Dermis microvascular lymphatic vessel endothelial cell (primary cell): ENCODE results near the gene BOC. TPM values are rescaled to one million over a fixed set of nuclear protein-coding genes. Genes with fewer than 3 reads are reported as not detected.

Source experiments
- DNase-seq, 2 donors: peaks; one replicate each; pipeline versions ENCODE4 v3.0.0 to v3.0.0-alpha.2; 2010; ENCODE audit warnings: low read depth in 2 of 2
- total RNA-seq: library from RNA; depleted of rRNA; stranded (reverse); fragments of >200 nt; gene quantifications from 2 replicates; pipeline ENCODE4 v1.2.1, GENCODE V29; 2014

BOC gene
- total RNA-seq, 1 donor from 2014 or later, result not detected

DNA sequence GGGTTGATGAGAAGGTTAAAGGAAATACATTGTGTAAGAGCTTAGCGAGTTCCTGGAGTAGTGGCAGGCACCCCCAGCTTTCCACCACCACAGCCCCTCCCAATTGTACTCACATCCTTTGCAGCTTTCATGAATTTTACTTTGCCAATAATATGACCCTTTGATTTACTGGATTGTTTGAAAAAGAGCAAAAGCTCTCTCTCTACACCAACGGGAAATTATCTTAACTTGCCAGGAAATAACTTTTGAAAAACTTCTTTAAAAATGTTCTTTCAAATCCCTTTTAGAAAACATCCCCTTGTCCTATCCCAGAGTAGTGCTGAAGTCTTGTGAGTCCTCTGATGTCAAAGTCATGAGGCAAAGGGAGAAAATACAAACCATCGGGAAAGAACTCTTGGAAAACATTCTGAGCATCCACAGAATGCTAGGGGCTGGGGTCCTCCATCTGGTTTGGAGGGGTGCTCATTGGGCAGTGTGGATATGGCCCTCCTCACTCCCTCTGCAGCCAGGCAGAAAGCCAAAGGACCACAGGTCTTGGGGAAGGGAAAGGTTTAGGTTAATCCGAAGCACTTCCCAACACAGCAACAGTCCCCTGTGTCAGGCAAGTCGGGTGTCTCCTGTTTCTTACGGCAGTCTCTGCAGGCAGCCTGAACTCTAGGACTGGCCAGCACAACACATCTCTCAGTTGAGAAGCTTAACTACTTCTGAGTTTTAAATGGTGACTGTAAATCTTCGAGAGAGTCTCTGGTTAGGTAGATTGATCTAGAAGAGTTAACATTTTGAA, 36.5 kb downstream of the BOC start:
- no peak for DNase-seq

DNA sequence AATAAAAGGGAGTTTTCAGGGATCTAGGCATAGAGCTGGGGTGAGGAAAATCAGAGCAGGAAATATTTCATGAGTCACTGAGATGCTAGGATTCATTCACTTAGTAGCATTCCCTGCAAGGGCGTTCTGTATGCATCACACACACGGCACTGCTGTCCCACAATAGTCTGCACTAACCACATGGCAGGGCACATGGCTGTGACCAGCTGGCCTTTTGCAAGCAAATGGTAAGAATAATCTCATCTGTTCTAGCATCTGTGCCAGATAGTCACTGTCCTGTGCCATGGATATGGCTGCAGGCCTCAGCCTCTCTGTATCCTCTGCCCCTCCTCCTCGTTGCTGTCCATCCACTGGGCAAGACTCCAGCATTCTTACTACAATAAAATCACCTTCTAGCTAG, 37.8 kb downstream of the BOC start:
- no peak for DNase-seq

- DNase-seq, result no peak
Observed at GRCh38 chr3:113249601-113250000, 38.2 kb downstream of the BOC start.

- no peak for DNase-seq
Observed at GRCh38 chr3:113250566-113250965, 39.2 kb downstream of the BOC start.

- no peak for DNase-seq
Observed at GRCh38 chr3:113251817-113252216, 40.5 kb downstream of the BOC start.

DNA sequence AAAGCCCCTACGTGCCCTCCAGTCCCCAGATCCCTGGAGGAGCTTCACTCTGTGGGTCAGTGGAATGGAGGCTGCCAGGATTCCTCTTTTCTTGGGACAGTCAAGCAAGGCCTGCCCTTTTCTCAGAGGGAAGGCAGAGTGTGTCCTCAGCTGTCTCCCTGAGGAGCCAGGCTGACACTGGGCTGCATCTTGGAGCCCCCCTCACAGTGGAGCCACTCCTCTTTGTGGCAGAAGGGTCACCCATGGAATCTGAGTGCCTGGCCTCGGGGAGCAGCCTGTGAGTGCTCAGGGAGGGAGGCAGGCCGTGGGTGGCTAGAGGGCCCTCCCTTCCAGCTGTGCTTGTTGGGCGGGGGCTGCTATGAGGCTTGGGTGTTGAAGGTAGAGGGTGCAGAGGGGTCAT, 41.2 kb downstream of the BOC start:
- no peak for DNase-seq

- no peak for DNase-seq
Observed at GRCh38 chr3:113253702-113254101, 42.3 kb downstream of the BOC start.

DNA sequence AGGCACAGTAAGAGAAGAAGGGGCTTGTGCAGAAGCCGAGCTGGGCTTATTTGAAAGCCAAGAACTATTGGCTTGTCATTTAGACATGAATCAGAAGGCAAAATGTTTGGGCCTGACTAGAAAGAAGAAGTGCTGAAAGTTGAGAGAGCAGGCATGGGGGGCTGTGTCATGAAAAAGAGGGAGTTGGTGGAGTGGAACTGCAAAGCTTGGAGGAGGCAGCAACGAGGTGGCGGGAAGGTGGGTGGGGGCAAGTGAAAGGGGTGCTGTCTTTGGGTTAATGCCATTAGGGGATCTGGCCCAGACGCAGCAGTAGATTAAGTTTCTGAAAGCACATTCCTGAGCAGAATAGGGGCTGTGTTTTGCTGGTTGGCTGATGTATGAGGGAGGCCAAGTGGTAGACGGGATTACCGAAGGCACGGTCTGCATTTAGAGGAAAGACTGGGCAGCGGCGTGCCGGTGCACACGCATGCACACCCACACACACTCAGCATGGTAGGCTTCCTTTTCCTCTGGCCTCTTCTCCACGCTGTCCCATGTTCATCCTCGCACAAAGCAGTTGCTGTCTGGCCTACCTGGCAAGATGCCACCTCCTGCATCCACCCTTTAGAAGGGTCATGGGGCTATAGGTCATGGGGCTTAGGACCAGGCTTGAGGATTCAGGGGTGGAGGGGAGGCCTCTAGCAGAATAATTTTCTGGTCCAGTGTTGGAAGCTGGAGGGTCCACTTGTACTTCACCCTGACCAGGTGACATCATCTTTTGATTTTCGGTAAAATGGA, 43.0 kb downstream of the BOC start:
- no peak for DNase-seq

DNA sequence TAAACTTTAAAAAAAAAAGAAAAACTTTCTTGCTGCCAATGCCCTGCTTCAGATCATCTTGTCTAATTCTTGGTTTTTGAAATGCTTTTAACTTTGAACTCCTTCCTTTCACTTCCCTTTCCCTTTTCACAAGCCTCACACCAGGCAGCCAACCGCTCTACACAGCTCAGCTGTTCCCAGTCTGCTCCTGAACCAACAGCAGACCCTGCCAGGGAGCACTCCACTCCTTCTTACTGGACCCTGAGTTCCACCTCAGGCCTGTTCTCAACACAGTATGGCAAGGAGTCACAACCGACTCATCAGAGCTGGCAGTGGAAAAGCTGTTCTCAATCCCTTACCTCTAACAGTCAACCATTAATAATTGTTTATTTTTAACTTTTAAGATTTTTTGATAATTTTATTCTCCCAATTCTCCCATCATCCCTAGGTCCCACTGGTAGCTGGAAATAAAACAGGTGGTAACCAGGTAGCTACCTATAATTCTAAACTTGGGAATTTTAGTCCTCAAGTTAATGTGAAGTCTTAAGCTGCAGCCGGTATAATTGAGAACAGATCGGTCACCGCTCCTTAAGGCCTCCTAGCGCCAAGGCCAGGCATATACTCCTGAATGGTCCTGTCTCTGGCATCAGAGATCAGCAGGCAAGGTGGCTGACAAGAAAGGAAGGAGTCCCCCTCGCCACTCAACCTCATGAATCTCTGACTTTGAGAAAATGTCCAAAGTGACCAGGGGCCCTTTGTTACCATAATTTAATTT, 43.9 kb downstream of the BOC start:
- no peak for DNase-seq

- no peak for DNase-seq
Observed at GRCh38 chr3:113255854-113256615, 44.7 kb downstream of the BOC start.

GRCh38 chr3:113258361-113258760, 47.0 kb downstream of the BOC start:
- no peak for DNase-seq

GRCh38 chr3:113259196-113259595, 47.8 kb downstream of the BOC start:
- DNase-seq, result no peak

DNA sequence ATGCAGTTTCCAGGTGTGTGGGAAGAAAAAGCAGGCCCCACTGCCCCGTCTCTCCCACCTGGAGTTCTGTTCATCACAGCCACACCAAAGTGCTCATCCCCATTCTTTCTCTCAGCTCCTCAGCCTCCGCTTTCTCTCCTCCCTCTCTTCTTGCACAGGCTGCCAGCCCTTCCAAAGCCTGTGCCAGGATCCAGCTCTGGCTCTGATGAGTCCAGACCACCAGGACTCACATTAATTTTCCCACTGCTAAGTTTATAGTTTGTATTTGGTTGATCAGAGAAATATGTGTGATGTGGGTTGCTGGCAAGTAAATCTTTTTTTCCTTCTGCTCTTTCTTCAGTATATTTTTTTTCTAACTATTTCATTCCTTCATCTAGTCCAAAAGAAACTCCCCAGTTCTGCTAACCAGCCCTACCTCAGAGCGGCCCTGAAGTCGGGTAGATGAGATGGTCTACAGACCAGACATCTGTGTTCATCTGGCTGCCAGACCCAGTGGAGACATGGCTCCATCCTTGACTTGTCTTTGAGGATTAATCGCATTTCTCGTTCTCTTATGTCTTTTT, 49.8 kb downstream of the BOC start:
- no peak for DNase-seq

DNA sequence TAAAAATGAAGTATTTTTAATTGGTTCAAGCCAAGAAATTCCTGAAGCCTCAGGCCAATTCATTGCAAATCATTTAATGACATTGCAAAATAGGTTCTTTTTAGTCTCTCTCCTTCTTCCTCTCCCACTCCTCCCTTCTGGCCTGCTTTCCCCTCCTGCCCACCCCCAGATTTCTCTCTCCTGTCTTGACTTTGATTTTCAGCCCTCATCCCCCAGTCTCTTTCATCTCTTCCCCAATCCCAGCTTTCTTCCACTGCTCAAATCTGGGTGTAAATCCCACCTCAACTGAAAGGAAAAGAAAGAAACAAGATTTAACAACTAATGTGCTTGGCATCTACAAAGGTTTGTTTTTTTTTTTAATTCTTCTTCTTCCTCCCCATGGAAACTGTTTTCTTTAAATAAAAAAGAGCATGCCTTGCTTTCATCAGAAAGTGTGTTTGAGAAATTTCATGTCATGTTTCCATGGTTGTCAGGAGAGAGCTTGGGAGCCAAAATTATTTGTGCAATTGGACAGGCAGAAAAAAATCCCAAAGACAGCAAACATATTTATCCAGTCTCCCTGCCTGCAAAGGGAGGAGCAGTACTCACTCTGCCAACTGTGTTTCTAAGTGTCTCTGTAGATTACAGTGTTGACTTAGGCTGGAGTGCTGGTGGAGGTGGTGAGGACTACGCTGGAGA, 50.4 kb downstream of the BOC start:
- DNase-seq, result no peak

- DNase-seq, result no peak
Observed at GRCh38 chr3:113262304-113262665, 50.9 kb downstream of the BOC start.

DNA sequence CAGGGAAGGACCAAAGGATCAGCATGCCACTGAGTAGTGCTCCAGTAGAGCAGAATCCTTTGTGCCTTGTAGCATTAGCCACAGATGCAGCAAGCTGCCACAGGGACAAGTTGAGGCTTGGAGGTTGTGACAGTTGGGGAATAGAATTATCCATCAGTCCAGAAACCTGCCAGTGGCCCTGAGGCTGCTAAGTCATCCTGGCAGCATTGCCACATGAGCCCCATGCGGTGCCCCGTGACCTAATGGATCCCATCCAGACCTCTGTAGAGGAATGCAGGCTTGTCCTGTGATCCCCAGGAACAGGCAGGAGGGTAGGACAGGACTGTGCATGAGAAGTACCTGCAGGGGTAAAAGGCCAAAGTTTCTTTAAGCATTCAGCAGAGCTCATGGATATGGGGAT, 51.7 kb downstream of the BOC start:
- DNase-seq, result no peak

GRCh38 chr3:113263778-113264177, 52.4 kb downstream of the BOC start:
- no peak for DNase-seq

GRCh38 chr3:113264283-113265131, 53.1 kb downstream of the BOC start:
- DNase-seq, result no peak

GRCh38 chr3:113265231-113265630, 53.9 kb downstream of the BOC start:
- no peak for DNase-seq

GRCh38 chr3:113266738-113267137, 55.4 kb downstream of the BOC start:
- DNase-seq, result no peak
